ENCODE data around the gene TPX2.

DNA sequence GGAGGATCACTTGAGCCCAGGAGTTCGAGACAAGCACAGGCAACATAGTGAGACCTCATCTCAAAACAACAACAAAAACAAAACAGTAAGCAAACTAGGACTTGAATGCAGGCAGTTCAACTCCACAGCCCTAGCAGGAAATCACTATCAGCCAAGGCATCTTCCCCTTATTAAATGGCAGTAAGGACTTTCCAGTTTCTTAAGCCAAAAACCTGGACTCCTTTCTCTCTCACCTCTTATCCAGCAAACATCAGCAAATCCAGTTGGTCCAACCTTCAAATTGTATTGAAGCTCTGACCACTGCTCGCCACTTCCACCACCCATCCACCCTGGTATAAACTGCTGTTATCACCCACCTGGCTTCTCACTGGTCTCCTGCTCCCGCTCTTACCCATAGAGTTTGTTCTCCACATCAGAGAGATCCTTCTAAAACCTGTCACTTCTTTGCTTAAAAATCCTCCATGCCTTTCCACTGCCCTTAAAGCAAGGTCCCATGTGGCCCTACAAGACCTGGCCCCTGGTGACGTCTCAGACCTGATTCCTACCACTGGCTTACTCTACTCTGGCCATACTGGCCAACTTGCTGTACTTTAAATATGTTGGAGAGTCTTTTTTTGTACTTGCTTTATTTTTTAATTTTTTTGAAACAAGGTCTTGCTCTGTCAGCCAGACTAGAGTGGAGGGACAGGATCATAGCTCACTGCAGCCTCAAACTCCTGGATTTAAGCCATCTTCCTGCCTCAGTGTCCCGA is 44.1 kb upstream of the TPX2 start:
- no peak for TF ChIP-seq POLR2A (IDR thresholded peaks at IDR 0.05)
- no peak for TF ChIP-seq CTCF (IDR thresholded peaks at IDR 0.05)
